GM21447 (cell line): Measurements from ENCODE around the gene EXOSC10.
"Not testable (repeated sequence)": the region's sequence is repeated elsewhere in the genome, so short reads cannot be mapped to it uniquely, and the experiment has no call there.

Experiments
- ATAC-seq: cut with Tn5 transposase; IDR thresholded peaks from one replicate; pipeline ENCODE4 v1.9.1; 2021; ENCODE audit not compliant: unreplicated experiment

Gene EXOSC10

GRCh38 chr1:11044849-11045427 lies 54.7 kb downstream of the EXOSC10 start:
- no peak for ATAC-seq

- no peak for ATAC-seq
Observed at GRCh38 chr1:11044086-11044848, 55.4 kb downstream of the EXOSC10 start.

DNA sequence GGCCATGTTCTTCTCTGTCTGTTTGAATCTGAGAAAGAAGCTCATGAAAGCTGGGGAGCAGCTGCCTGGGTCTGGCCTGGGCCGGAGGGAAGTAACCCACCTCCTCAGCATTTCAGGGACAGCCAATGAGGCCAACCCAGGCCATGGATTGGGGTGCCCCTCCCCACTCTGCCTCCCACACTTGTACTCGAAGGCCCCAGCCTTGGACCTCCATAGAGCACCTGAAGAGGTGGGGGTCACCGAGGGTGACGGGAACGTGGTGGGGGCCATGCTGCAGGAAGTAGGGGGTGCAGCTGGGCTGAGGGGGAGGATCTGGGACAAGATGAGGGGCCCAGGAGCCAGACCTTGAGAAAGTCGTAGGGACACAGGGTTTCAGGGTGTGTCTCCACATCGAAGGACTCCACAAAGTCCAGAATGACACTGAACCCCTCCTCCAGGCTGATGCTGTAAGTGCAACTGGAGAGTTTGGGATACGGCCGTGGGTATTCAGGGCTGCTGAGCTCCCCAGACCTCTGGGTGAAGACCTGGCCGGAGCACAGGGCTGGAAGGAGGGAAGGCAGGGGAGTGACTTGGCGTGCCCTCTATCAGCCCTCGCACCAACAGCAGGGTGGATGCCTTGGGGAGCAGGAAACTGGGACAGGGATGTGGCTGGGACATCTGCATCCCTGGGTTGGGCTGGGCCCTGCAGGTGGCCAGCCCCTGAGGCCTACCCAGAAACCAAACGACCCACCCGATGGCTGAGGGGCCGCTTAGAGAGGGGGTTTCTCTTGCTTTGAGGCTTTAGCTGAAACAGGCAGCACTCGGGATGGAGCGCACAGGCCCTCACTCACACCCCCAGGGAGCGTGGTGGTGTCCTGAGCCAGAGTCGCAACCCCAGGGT lies 56.4 kb downstream of the EXOSC10 start:
- no peak for ATAC-seq

DNA sequence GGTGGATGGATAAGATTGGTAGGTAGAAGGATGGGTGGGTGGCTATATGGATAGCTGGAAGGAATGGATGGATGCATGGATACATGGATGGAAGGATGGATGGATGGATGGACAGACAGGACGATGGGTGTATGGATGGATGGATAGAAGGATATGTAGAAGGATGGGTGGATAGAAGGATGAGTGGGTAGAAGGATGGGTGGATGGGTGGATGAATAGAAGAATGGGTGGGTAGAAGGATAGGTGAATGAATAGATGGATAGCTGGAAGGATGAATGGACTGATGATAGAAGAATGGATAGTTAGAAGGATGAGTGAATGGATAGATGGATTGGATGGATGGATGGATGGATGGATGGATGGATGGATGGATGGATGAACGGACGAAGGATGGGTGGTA lies 57.6 kb downstream of the EXOSC10 start:
- ATAC-seq: no peak

- ATAC-seq: no peak
Observed at GRCh38 chr1:11041048-11041447, 58.6 kb downstream of the EXOSC10 start.

GRCh38 chr1:11040105-11040429 lies 59.6 kb downstream of the EXOSC10 start:
- not testable (repeated sequence) for ATAC-seq

GRCh38 chr1:11039351-11040104 lies 60.1 kb downstream of the EXOSC10 start:
- no peak for ATAC-seq

- no peak for ATAC-seq
Observed at GRCh38 chr1:11037740-11038182, 61.9 kb downstream of the EXOSC10 start.

- not testable (repeated sequence) for ATAC-seq
Observed at GRCh38 chr1:11037019-11037739, 62.5 kb downstream of the EXOSC10 start.

DNA sequence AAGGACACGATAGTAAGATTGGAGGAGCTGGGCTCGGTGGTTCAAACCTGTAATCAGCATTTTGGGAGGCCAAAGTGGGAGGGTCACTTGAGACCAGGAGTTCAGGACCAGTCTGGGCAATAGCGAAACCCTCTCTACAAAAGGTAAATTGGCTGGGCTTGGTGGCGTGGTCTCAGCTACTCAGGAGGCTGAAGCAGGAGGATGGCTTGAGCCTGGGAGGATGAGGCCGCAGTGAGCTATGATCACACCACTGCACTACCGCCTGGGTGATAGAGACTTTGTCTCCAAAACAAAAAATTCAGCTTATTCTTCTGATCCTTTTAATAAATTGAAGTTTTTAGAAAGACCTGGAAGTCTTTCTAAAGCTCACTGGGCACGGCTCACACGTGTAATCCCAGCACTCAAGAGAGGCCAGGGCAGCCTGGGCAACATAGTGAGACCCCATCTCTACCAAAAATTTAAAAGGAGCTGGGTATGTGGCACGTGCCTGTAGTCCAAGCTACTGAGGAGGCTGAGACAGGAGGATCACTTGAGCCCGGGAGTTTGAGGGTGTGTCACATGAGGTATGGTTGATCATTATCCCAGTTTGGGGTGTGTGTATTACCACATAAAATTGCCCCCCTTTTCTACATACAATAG lies 67.9 kb downstream of the EXOSC10 start:
- ATAC-seq: no peak

DNA sequence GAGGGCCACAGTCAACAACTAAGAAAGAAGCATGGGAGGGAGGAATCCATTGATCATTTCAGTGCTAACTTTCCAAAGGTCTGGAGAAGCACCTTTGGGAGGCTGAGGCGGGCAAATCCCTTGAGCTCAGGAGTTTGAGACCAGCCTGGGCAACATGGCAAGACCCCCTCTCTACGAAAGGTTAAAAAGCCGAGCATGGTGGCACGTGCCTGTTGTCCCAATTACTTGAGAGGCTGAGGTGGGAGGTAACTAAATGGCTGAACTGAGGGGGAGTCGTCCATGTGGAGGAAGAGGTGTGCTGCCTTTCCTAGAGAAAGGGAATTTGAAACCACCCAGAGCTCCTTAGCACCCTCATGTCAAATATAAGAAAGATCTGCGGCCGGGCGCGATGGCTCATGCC lies 68.8 kb downstream of the EXOSC10 start:
- ATAC-seq: no peak

DNA sequence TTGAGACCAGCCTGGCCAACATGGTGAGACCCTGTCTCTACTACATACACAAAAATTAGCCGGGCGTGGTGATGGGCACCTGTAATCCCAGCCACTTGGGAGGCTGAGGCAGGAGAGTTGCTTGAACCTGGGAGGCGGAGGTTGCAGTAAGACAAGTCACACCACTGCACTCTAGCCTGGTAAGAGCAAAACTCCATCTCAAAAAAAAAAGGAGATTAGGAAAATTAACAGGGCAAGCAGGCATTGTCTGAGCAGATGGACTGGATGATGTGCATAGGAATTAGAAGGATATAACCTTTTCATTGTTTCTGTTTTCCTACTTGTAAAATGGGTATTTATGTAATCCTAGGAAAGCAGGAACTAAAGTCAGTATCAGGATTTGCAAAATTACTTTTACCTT lies 71.7 kb downstream of the EXOSC10 start:
- no peak for ATAC-seq

DNA sequence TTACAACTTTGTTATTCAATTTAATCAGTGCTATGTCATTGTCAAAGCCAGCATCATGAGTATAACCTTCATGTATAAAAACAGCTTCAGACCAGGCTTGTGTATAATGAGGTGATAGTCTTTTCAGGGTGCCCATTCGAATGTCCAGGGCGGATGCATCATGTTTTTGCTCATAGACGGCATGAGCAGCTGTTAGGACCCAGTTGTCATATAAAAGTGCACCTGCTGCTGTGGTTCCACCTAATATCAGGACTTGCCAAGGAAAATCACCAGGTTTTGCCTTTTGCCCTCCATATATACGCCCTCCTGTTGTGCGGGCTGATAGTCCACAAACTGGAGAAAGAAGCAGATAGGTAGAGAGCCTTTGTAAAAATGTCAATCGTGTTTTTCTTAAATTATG lies 72.4 kb downstream of the EXOSC10 start:
- no peak for ATAC-seq

GRCh38 chr1:11026903-11027302 lies 72.8 kb downstream of the EXOSC10 start:
- no peak for ATAC-seq

- ATAC-seq: no peak
Observed at GRCh38 chr1:11026052-11026451, 73.6 kb downstream of the EXOSC10 start.

DNA sequence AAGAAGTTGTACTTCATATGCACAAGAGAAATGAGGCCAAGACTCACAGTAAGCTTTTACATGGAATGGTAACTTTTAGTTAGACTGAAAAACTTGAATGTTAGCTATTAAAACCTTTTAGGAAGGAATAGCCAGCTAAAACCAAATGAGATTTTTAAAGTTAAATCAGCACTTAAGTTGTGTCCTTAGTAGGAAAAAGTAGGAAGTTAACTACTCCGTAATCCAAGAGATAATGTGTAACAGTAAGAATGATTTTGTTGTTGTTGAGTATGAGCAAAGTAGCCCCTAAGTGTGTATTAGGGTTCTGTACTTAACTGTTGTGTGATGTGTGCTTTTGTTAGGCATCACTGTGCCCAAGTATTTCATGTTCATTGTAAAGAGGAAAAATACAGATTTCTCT lies 74.1 kb downstream of the EXOSC10 start:
- ATAC-seq: no peak

GRCh38 chr1:11024874-11025203 lies 74.8 kb downstream of the EXOSC10 start:
- ATAC-seq: no peak

GRCh38 chr1:11024154-11024873 lies 75.4 kb downstream of the EXOSC10 start:
- ATAC-seq: no peak

- no peak for ATAC-seq
Observed at GRCh38 chr1:11023201-11023600, 76.5 kb downstream of the EXOSC10 start.

- no peak for ATAC-seq
Observed at GRCh38 chr1:11019971-11020370, 79.7 kb downstream of the EXOSC10 start.
